Right ventricle myocardium inferior (tissue), 1 donor: ENCODE data around the gene ATP11C. TPM values are rescaled to one million over a fixed set of nuclear protein-coding genes. Genes with fewer than 3 reads are reported as not detected.
"Not testable (repeated sequence)": the region's sequence is repeated elsewhere in the genome, so short reads cannot be mapped to it uniquely, and the experiment has no call there.

Source experiments
- ATAC-seq: fragments of 200-7000 bp; cut with Tn5 transposase; one replicate; pipeline ENCODE4 v1.9.1; 2020; ENCODE audit warnings: mild to moderate bottlenecking, moderate library complexity
- DNase-seq: peaks from one replicate; pipeline ENCODE4 v3.0.0; 2021; ENCODE audit errors: missing footprints
- intact Hi-C: fragments of 100-400 bp; cut with DNase I; formaldehyde crosslinking; loops from one replicate; pipeline ENCODE4 v1.11.0; 2022
- microRNA-seq: library from miRNA; unstranded; fragments of <30 nt; microRNA quantifications from one replicate; pipeline ENCODE4 v1.2.0, GENCODE V29; 2020
- total RNA-seq: library from RNA; stranded (reverse); fragmentation: NEBNext Ultra II Directional; extraction: Animal tissue kit (Norgen Biotek cat#: 25700); gene quantifications from one replicate; pipeline ENCODE4 v1.2.1, GENCODE V29; 2021
- donor health status: DM: no; HTN: yes; CAD: no; lungs with severe emphysema.

The ATP11C gene
- total RNA-seq, 1 donor from 2014 or later: 6.0 TPM

GRCh38 chrX:139685175-139685574 lies 247.7 kb downstream of the ATP11C start:
- DNase-seq, intact Hi-C loops, ATAC-seq: not testable (repeated sequence)

GRCh38 chrX:139680356-139680755 lies 252.5 kb downstream of the ATP11C start:
- DNase-seq: no peak

More at GRCh38 chrX:139680356-139680755, 252.5 kb downstream of the ATP11C start:
- ATAC-seq: no peak
- intact Hi-C loops: no loop called here

Small RNAs within 50 kb of the gene (microRNA-seq; reads per million reads assigned to microRNA genes)
- gene MIR505: 49.9 reads per million, percentile 44 among the genes with 10 or more reads in this experiment

Other genes with a start within 250 kb of the ATP11C start
- 0.30 TPM for gene MCF2, start 224.9 kb downstream of the ATP11C start, total RNA-seq
- not detected for gene CXorf66, start 32.5 kb upstream of the ATP11C start, total RNA-seq